Fibroblast of villous mesenchyme (primary cell): ENCODE measurements around the gene FZR1. TPM values are rescaled to one million over a fixed set of nuclear protein-coding genes. Genes with fewer than 3 reads are reported as not detected.

ENCODE experiments used
- DNase-seq: peaks from one replicate; pipeline ENCODE4 v3.0.0-alpha.2; 2010; ENCODE audit warnings: low read depth
- H3K4me3 ChIP-seq: 2 replicates; pipeline ENCODE4 v1.5.1; 2011; ENCODE audit warnings: low read depth, mild to moderate bottlenecking, low read length
- CTCF ChIP-seq: IDR thresholded peaks from 2 replicates; pipeline ENCODE4 v1.5.1; 2012; ENCODE audit warnings: low read depth, mild to moderate bottlenecking, low read length; ENCODE audit not compliant: insufficient read depth
- total RNA-seq: library from RNA; depleted of rRNA; stranded (reverse); fragments of >200 nt; gene quantifications from 2 replicates; pipeline ENCODE4 v1.2.3, GENCODE V29; 2012

The FZR1 gene
- total RNA-seq, 1 donor = 37.6 TPM

- no peak for TF ChIP-seq CTCF
- no peak overlapping the region for H3K4me3 ChIP-seq
- no peak for DNase-seq
Measured at GRCh38 chr19:3491396-3492119, 14.6 kb upstream of the FZR1 start.

- no peak overlapping the region for H3K4me3 ChIP-seq
- DNase-seq = no peak
- no peak for TF ChIP-seq CTCF
Measured at GRCh38 chr19:3492131-3492839, 13.8 kb upstream of the FZR1 start.

- TF ChIP-seq CTCF = no peak
- DNase-seq = no peak
- no peak overlapping the region for H3K4me3 ChIP-seq
Measured at GRCh38 chr19:3492919-3493318, 13.2 kb upstream of the FZR1 start.

GRCh38 chr19:3493651-3494050 lies 12.5 kb upstream of the FZR1 start:
- no peak for DNase-seq
- TF ChIP-seq CTCF = no peak
- H3K4me3 ChIP-seq = no peak overlapping the region

- H3K4me3 ChIP-seq = no peak overlapping the region
- TF ChIP-seq CTCF = no peak
- no peak for DNase-seq
Measured at GRCh38 chr19:3494051-3494450, 12.1 kb upstream of the FZR1 start.

GRCh38 chr19:3494559-3494958 lies 11.6 kb upstream of the FZR1 start:
- TF ChIP-seq CTCF = no peak
- DNase-seq = no peak
- H3K4me3 ChIP-seq = no peak overlapping the region
